Measurements from ENCODE around the gene AUTS2. TPM values are rescaled to one million over a fixed set of nuclear protein-coding genes. Genes with fewer than 3 reads are reported as not detected.

AUTS2 gene
- total and polyA plus RNA-seq, 2 experiments from 2014 or later = 32.0 to 91.0 TPM

DNA sequence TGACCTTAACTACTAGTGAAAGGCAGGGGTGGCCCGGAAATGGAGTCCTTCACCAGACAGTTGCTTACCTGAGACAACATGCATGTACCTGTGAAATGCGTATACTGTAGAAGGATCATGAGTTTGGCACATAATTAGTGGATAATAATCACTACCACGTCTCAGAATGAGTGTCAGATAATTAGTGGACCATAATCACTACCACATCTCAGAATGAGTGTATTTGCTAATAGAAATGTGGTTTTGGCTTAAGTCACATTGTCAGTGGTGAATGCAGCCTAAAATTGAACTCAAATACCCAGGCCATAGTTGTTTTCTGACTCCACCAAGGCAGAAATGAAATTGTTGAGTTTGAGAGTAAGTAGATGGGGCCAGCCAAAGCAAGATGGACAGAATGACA lies 1065.4 kb downstream of the AUTS2 start:
- Histone ChIP-seq H3K4me3 (no peak overlapping the region), H3K9me2 (ENCODE audit: insufficient read depth) (no peaks in the 10 kb centered on the region), H2AFZ (no peak overlapping the region), H3K27me3 (ENCODE audit: insufficient read depth) (no peaks in the 10 kb centered on the region), H3K4me2 (no peak overlapping the region), H4K20me1 (replicated peaks; ENCODE audit: insufficient read depth) (no peaks in the 10 kb centered on the region), H3K79me2 (replicated peaks; ENCODE audit: insufficient read depth) (no peaks in the 10 kb centered on the region), H3K4me1 (ENCODE audit: insufficient read depth) (peaks cover 11% of the 10 kb centered on the region; the same call in 1 of the 2 replicates), H3K27ac (ENCODE audit: low read depth) (no peak overlapping the region), H3K36me3 (ENCODE audit: insufficient read depth) (no peaks in the 10 kb centered on the region), H3F3A (replicated peaks; ENCODE audit: low read depth) (no peaks in the 10 kb centered on the region)
- Mint-ChIP-seq H3K27me3 (ENCODE audit: insufficient read depth, low read depth, poor library complexity) (peaks cover 4% of the 10 kb centered on the region), H3K4me1 (peaks cover 39% of the 10 kb centered on the region), H3K27ac (no peak overlapping the region), H3K9me3 (no peaks in the 10 kb centered on the region), H3K4me3 (no peak overlapping the region), H3K36me3 (ENCODE audit: low read depth) (no peaks in the 10 kb centered on the region)
- no peak for DNase-seq (ENCODE audit: low spot score)
- TF ChIP-seq EZH2 (IDR thresholded peaks at IDR 0.05; ENCODE audit: low read depth, unreplicated experiment) = no peak
- TF ChIP-seq, protein P1, sequence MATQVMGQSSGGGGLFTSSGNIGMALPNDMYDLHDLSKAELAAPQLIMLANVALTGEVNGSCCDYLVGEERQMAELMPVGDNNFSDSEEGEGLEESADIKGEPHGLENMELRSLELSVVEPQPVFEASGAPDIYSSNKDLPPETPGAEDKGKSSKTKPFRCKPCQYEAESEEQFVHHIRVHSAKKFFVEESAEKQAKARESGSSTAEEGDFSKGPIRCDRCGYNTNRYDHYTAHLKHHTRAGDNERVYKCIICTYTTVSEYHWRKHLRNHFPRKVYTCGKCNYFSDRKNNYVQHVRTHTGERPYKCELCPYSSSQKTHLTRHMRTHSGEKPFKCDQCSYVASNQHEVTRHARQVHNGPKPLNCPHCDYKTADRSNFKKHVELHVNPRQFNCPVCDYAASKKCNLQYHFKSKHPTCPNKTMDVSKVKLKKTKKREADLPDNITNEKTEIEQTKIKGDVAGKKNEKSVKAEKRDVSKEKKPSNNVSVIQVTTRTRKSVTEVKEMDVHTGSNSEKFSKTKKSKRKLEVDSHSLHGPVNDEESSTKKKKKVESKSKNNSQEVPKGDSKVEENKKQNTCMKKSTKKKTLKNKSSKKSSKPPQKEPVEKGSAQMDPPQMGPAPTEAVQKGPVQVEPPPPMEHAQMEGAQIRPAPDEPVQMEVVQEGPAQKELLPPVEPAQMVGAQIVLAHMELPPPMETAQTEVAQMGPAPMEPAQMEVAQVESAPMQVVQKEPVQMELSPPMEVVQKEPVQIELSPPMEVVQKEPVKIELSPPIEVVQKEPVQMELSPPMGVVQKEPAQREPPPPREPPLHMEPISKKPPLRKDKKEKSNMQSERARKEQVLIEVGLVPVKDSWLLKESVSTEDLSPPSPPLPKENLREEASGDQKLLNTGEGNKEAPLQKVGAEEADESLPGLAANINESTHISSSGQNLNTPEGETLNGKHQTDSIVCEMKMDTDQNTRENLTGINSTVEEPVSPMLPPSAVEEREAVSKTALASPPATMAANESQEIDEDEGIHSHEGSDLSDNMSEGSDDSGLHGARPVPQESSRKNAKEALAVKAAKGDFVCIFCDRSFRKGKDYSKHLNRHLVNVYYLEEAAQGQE (IDR thresholded peaks at IDR 0.05; ENCODE audit: unreplicated experiment) = no peak
- TF ChIP-seq NANOG (IDR thresholded peaks at IDR 0.05; ENCODE audit: borderline replicate concordance) = no peak
- TF ChIP-seq JUNB (IDR thresholded peaks at IDR 0.05; ENCODE audit: unreplicated experiment) = no peak
- TF ChIP-seq ZNF114 (CRISPR knock-in tag; IDR thresholded peaks at IDR 0.05) = no peak
- TF ChIP-seq, protein P2, sequence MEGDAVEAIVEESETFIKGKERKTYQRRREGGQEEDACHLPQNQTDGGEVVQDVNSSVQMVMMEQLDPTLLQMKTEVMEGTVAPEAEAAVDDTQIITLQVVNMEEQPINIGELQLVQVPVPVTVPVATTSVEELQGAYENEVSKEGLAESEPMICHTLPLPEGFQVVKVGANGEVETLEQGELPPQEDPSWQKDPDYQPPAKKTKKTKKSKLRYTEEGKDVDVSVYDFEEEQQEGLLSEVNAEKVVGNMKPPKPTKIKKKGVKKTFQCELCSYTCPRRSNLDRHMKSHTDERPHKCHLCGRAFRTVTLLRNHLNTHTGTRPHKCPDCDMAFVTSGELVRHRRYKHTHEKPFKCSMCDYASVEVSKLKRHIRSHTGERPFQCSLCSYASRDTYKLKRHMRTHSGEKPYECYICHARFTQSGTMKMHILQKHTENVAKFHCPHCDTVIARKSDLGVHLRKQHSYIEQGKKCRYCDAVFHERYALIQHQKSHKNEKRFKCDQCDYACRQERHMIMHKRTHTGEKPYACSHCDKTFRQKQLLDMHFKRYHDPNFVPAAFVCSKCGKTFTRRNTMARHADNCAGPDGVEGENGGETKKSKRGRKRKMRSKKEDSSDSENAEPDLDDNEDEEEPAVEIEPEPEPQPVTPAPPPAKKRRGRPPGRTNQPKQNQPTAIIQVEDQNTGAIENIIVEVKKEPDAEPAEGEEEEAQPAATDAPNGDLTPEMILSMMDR (conservative IDR thresholded peaks at IDR 0.05; ENCODE audit: low read depth in 2 of 2) = no peak
- TF ChIP-seq, protein P3, sequence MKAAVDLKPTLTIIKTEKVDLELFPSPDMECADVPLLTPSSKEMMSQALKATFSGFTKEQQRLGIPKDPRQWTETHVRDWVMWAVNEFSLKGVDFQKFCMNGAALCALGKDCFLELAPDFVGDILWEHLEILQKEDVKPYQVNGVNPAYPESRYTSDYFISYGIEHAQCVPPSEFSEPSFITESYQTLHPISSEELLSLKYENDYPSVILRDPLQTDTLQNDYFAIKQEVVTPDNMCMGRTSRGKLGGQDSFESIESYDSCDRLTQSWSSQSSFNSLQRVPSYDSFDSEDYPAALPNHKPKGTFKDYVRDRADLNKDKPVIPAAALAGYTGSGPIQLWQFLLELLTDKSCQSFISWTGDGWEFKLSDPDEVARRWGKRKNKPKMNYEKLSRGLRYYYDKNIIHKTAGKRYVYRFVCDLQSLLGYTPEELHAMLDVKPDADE (IDR thresholded peaks at IDR 0.05) = no peak
- TF ChIP-seq POLR2AphosphoS5 (IDR thresholded peaks at IDR 0.05; ENCODE audit: low read depth) = no peak
- no peak for TF ChIP-seq STAT1 (IDR thresholded peaks at IDR 0.05; ENCODE audit: unreplicated experiment)
- no peak for TF ChIP-seq CREB1 (CRISPR knock-in tag; IDR thresholded peaks at IDR 0.05; ENCODE audit: low read depth)
- TF ChIP-seq, protein P4, sequence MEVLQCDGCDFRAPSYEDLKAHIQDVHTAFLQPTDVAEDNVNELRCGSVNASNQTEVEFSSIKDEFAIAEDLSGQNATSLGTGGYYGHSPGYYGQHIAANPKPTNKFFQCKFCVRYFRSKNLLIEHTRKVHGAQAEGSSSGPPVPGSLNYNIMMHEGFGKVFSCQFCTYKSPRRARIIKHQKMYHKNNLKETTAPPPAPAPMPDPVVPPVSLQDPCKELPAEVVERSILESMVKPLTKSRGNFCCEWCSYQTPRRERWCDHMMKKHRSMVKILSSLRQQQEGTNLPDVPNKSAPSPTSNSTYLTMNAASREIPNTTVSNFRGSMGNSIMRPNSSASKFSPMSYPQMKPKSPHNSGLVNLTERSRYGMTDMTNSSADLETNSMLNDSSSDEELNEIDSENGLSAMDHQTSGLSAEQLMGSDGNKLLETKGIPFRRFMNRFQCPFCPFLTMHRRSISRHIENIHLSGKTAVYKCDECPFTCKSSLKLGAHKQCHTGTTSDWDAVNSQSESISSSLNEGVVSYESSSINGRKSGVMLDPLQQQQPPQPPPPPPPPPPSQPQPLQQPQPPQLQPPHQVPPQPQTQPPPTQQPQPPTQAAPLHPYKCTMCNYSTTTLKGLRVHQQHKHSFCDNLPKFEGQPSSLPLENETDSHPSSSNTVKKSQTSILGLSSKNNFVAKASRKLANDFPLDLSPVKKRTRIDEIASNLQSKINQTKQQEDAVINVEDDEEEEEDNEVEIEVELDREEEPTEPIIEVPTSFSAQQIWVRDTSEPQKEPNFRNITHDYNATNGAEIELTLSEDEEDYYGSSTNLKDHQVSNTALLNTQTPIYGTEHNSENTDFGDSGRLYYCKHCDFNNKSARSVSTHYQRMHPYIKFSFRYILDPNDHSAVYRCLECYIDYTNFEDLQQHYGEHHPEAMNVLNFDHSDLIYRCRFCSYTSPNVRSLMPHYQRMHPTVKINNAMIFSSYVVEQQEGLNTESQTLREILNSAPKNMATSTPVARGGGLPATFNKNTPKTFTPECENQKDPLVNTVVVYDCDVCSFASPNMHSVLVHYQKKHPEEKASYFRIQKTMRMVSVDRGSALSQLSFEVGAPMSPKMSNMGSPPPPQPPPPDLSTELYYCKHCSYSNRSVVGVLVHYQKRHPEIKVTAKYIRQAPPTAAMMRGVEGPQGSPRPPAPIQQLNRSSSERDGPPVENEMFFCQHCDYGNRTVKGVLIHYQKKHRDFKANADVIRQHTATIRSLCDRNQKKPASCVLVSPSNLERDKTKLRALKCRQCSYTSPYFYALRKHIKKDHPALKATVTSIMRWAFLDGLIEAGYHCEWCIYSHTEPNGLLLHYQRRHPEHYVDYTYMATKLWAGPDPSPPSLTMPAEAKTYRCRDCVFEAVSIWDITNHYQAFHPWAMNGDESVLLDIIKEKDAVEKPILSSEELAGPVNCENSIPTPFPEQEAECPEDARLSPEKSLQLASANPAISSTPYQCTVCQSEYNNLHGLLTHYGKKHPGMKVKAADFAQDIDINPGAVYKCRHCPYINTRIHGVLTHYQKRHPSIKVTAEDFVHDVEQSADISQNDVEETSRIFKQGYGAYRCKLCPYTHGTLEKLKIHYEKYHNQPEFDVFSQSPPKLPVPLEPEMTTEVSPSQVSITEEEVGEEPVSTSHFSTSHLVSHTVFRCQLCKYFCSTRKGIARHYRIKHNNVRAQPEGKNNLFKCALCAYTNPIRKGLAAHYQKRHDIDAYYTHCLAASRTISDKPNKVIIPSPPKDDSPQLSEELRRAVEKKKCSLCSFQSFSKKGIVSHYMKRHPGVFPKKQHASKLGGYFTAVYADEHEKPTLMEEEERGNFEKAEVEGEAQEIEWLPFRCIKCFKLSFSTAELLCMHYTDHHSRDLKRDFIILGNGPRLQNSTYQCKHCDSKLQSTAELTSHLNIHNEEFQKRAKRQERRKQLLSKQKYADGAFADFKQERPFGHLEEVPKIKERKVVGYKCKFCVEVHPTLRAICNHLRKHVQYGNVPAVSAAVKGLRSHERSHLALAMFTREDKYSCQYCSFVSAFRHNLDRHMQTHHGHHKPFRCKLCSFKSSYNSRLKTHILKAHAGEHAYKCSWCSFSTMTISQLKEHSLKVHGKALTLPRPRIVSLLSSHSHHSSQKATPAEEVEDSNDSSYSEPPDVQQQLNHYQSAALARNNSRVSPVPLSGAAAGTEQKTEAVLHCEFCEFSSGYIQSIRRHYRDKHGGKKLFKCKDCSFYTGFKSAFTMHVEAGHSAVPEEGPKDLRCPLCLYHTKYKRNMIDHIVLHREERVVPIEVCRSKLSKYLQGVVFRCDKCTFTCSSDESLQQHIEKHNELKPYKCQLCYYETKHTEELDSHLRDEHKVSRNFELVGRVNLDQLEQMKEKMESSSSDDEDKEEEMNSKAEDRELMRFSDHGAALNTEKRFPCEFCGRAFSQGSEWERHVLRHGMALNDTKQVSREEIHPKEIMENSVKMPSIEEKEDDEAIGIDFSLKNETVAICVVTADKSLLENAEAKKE (CRISPR knock-in tag; IDR thresholded peaks at IDR 0.05) = no peak
- no peak for TF ChIP-seq EZH2phosphoT487 (IDR thresholded peaks at IDR 0.05; ENCODE audit: unreplicated experiment)
- no peak for TF ChIP-seq ZNF331 (CRISPR knock-in tag; IDR thresholded peaks at IDR 0.05; ENCODE audit: low read depth)
- ATAC-seq = no peak

All from GM23338 (cell line).